ENCODE data around the gene SEC61B. TPM values are rescaled to one million over a fixed set of nuclear protein-coding genes. Genes with fewer than 3 reads are reported as not detected.

SEC61B gene
- total and polyA plus RNA-seq, 10 of the 15 experiments (the other 5 are each of a cell fraction or from before 2014, with no cell fraction given): 108 to 747 (median 301) TPM

DNA sequence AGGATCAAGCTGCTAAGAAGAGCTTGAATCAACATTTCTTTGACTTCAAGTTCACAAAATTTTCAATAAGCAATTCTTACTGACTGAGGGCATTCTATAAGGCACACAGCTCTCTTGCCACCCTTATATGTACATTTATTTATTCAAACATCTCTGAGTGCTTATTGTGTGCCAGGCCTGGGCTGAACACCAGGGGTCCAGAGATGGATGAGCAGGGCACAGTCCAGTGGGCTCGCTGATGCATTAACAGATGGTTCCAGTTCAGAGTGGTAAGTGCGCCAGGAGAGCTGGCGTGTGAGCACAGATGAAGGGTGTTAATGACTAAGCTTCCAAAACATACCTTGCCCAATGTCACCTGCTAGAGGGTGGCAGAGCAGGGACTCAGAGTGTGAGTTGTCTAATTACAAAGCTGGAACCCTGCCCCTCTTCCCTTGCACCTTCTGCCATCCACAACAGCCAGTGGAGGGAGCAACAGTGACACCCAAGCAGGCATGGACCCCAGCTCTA is 24.9 kb upstream of the SEC61B start:
- no peak overlapping the region for H3K4me3 ChIP-seq
- FAIRE-seq: no peak
- no peaks in the 10 kb centered on the region for H3K79me2 ChIP-seq (ENCODE audit: control insufficient read depth, insufficient read depth, low read length)
- H3K4me1 ChIP-seq (ENCODE audit: control insufficient read depth, insufficient read depth, low read length): peaks cover 34% of the 10 kb centered on the region
- BruUV-seq (replicated peaks): no TSS peak
- peaks cover 1% of the 10 kb centered on the region; the same call in 2 of the 3 replicates for H3K9me3 ChIP-seq (replicated peaks; ENCODE audit: control insufficient read depth, insufficient read depth, low read length)
- TF ChIP-seq KAT2A (conservative IDR thresholded peaks at IDR 0.05; ENCODE audit: control insufficient read depth, low read depth, low read length): no peak
- TF ChIP-seq YY1 (IDR thresholded peaks at IDR 0.05; ENCODE audit: low read depth, low read length): no peak
- 0 out of 2 replicates have a peak, but pooled peaks have one; percentile 11 for TF ChIP-seq PAX5 (IDR thresholded peaks at IDR 0.05; ENCODE audit: borderline replicate concordance, low read depth, low read length)
- TF ChIP-seq, protein P1, sequence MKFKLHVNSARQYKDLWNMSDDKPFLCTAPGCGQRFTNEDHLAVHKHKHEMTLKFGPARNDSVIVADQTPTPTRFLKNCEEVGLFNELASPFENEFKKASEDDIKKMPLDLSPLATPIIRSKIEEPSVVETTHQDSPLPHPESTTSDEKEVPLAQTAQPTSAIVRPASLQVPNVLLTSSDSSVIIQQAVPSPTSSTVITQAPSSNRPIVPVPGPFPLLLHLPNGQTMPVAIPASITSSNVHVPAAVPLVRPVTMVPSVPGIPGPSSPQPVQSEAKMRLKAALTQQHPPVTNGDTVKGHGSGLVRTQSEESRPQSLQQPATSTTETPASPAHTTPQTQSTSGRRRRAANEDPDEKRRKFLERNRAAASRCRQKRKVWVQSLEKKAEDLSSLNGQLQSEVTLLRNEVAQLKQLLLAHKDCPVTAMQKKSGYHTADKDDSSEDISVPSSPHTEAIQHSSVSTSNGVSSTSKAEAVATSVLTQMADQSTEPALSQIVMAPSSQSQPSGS (IDR thresholded peaks at IDR 0.05; ENCODE audit: low read length): no peak
- TF ChIP-seq SMARCA5 (IDR thresholded peaks at IDR 0.05): no peak
- TF ChIP-seq STAT3 (IDR thresholded peaks at IDR 0.05; ENCODE audit: low read depth, low read length): no peak
- ChIA-PET RAD21 (ENCODE audit: unreplicated experiment) (interaction anchor here (1.0 to 2.9 kb wide), 9 partner anchors 8 to 37 kb away, joined by 3 to 18 read pairs (median 6); partner anchors contain the start of genes ALG2 and SEC61B), POLR2A (interaction anchor here (0.6 to 3.7 kb wide), 13 partner anchors 8 to 228 kb away, joined by 3 to 20 read pairs (median 4); partner anchors contain the start of genes ALG2 and SEC61B), CTCF (interaction anchor here (0.8 to 8.6 kb wide), 10 partner anchors 12 to 99 kb away, joined by 3 to 96 read pairs (median 4); partner anchors contain the start of genes ALG2 and SEC61B), SMC1A (ENCODE audit: uncharacterized antibody, unreplicated experiment) (interaction anchor here (0.6 to 6.1 kb wide), 16 partner anchors 11 to 79 kb away, joined by 3 to 68 read pairs (median 4); partner anchors contain the start of genes ALG2 and SEC61B)
- DNase-seq (ENCODE audit: low read depth, low spot score): no peak
- no peaks in the 10 kb centered on the region for H3K27me3 ChIP-seq (replicated peaks in 1 of 2; ENCODE audit: control insufficient read depth in 2 of 2, insufficient read depth in 2 of 2, low read length in 1 of 2)
- H3K9ac ChIP-seq (ENCODE audit: control insufficient read depth, insufficient read depth, low read length): no peak overlapping the region
- intact Hi-C loops (cut with micrococcal nuclease; ENCODE audit: unreplicated experiment) (no loop called here), in situ Hi-C loops (cut with MboI) (no loop called here)
- 67% methylated on average over 3 of the region's 3 CpGs for WGBS (ENCODE audit: insufficient coverage, insufficient replicate concordance, low lambda C conversion rate, missing lambda C conversion rate)
- ATAC-seq: peak; percentile 31
- H3K36me3 ChIP-seq (ENCODE audit: control insufficient read depth in 2 of 2, insufficient read depth in 2 of 2, low read length in 1 of 2): no peaks in the 10 kb centered on the region
- H2AFZ ChIP-seq (ENCODE audit: control insufficient read depth, low read depth, low read length): peak overlapping the region; percentile 19; the same call in 1 of the 2 replicates
- H4K20me1 ChIP-seq (ENCODE audit: control insufficient read depth, insufficient read depth): no peaks in the 10 kb centered on the region
- H3K27ac ChIP-seq (ENCODE audit: control insufficient read depth, insufficient read depth): no peak overlapping the region
- H3K4me2 ChIP-seq (ENCODE audit: control insufficient read depth, insufficient read depth): no peak overlapping the region

All from GM12878 (cell line).